NCI-H2196 (cell line): Measurements from ENCODE around the gene KPTN.

ENCODE experiments used
- DNase-seq: peaks from one replicate; lab custom pipeline; 2025; ENCODE audit not compliant: unreplicated experiment; lab: John Stamatoyannopoulos, UW

KPTN gene

DNA sequence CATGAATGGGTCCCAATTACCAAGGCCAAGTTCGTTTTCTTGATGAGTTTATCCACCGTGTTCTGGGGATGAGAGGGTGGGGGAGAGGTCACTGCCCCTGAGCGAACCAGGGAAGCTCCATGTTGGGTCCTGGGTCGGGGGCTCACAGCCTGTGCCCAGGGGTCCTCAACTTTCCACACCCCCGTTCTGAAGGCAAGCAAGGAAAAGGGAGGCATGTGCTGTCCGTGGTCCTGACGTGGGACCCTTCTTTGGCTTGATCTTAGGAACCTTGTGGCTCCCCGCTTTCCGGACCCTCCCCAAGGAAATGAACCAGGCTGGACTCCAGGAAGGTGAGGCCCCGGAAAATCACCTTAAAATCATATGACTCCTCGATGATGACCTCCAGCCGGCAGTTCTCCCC is 46.5 kb downstream of the KPTN start:
- DNase-seq, result no peak

DNA sequence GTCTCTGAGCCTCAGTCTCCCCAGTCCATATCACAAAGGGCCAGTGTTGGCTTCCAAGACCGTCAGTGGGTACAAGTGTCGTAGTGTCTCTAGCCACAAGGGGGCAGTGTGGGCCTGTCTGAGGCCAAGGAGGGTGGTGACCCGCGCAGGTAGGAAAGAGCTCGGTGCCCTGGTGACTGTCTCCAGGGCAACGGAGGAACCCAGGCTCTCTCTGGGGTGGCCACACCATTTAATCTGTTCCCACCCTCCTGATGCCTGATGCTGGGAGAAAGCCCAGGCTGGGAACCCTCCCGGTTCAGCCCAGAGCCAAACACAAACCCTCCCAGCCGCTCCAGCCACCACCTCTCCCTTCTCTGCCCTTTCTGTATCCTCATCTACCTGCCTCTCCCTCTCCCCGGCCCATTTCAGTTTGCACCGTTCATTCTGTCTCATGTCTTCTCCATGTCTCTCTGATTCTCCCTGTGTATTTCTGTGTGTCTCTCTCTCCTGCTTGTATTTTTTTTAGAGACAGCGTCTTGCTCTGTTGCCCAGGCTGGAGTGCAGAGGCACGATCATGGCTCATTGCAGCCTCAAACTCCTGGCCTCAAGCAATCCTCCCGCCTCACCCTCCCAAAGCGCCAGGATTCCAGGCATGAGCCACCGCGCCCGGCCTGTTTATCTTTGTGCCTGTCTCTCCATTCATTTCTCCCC is 47.2 kb downstream of the KPTN start:
- DNase-seq, result peak; percentile 93

DNA sequence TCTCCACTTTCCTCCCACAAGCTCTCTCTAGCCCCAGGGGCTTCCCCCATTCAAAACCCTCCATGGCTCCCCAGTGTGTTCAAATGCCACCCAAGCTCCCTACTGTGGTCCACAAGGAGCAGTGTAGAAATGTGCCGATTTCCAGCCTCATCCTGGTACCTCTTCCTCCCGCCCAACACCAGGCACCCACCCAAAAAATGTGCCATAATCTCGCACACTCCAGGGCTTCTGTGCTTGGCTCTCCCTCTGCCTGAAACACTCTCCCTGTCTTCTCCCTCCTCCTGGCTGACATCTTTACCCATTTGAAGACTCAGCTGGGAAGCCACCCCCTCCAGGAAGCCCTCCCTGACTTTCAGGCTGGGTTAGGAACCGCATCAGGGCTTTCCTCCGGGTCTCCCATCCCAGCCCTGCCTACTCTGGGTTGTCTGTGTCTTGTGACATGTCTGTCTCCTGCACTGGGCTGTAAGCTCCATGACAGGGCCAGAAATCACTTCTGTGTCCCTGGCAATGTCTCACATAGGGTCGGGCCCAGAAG is 48.1 kb downstream of the KPTN start:
- no peak for DNase-seq

DNA sequence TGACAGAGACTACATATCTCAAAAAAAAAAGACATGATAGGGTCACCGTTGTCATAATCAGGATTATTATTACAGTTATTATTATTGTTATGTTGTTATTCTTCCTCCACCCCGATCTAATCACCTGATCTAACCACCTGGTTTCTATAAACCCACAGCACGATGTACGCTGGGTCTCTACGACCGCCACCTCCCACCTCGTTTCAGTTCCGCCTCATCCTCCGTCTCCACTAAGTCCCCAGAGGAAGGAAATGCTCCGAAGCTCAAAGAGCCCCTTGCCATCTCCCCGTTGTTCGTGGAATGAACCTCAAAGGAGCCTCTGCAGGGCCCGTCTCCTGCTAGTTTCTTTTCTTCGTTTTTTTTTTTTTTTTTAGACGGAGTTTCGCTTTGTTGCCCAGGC is 48.8 kb downstream of the KPTN start:
- DNase-seq, result no peak

DNA sequence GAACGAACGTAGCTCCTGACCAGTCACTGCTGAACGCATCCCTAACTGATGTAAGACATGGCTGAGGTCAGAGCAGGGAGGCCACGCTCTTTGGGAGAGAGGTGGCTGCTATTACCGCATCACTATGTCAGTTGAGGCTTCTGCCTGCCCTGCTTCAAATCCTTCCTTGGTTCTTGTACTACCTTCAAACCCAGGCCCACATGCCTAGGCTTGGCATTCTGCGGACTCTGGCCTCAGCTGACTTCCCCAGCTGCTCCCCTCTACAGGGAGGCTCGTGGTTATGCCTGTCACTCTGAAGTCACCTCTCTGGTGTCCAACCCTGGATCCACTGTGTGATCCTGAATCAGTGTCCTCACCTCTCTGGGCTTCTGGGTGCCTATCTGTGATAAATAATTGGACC is 49.9 kb downstream of the KPTN start:
- DNase-seq, result no peak

DNA sequence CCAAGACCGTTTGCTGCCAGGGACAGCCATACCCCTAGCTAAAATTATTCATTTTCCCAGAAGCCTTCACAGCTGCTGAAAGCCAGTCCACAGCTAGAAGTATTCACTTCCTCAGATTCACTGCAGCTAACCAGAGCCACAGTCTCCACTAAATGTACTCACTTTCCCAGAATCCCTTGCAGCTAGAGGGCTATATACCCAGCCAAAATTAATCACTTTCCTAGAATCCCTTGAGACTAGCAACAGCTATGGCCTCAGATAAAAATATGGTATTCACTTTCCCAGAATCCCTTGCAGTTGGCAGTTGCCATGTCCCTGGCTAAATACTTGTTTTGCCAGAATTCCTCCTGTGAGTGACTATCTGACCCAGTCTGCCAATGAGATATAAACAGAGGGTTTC is 50.9 kb downstream of the KPTN start:
- DNase-seq, result no peak

DNA sequence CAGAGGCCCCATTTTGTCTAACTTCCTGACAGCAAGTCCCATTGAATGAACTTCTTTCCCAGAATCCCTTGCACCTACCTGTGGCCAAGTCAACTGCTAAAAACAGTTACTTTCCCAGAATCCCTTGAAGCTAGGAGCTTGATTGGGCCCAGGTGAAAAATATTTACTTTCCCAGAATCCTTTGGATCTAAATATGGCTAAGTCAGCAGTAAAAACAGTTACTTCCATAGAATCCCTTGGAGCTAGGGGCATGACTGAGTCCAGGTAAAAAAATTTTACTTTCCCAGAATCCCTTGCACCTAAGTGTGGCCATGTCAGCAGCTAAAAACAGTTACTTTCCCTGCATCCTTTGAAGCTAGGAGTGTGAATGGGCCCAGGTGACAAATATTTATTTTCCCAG is 51.5 kb downstream of the KPTN start:
- DNase-seq, result no peak

DNA sequence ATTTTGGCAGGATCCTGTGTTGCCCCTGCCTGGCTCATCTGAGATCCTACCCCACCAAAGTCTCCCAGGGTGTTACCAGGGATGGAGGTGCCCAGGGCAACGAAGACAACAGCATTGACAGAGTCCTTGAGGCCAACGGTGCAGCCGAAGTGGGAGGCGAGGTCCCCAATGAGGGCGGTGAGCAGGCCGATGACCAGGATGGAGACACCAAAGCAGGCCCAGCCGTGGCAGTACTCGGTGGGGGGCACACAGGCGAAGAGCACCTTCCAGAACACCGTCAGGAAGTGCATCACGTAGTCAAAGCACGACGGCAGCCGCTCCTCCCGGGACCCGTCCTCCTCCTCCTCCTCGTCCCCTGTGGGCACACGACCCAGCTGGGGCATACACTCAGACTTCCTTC is 51.9 kb downstream of the KPTN start:
- no peak for DNase-seq

DNA sequence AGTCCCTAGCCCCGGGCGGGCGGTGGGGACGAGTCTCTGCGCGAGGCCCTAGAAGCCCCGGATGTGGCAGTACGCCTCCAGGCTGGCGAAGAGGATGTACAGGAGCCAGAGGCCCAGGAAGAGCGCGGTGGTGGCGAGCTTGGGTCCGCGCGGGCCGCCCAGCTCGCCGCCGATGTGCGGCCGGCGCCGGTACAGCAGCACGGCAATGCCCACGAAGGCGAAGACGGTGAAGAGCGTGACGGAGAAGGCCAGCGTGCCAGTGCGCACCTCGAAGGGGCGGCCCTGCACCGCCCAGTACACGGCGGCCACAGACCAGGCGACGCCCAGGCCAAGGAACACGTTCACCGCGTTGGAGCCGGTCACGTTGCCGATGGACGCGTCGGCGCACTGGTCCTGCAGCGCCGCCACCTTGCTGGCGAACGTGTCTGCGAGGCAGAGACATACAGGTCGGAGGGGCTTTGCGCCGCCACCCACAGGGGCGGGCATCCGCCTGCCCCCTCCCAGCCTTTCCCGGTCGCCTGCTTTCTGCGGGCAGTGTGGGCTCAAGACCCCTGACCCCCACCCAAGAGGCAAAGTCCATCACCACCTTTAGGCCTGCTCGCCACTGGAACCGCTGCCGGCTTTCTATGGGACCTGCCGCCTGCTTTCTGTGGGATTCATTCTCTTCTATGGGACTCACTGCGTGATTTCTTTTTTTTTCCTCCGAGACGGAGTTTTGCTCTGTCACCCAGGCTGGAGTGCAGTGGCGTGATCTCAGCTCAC is 53.8 kb downstream of the KPTN start:
- DNase-seq, result no peak

DNA sequence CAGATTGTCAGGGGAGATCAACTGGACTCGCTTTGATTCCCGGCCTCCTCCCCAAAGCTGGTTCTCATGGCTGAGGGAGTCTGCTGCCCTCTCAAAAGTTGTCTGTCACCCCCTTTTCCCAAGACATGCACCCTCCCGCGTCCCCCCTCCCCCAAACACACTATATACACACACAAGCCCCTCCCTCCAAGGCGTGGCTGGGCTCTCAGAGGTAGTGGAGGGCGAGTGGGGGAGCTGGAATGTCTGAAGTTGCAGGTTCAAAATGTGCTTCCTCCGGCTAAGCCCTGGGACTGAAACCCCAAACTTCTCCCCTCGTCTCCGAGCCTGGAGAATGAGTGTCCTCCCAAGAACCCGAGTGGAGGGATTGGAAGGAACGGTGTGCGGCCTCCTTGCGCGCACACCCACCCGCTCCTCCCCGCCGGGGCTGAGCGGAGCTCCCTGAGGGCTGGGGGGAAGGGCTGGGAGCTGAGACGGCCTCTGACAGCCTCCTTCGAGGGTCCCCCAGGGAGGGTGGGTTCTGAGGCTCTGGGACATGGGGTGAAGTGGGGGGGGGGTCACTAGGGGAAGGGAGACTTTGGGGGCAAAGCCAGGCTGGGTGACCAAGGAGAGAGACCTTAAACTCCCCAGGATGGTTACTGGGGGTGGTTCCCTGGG is 54.8 kb downstream of the KPTN start:
- DNase-seq, result no peak

DNA sequence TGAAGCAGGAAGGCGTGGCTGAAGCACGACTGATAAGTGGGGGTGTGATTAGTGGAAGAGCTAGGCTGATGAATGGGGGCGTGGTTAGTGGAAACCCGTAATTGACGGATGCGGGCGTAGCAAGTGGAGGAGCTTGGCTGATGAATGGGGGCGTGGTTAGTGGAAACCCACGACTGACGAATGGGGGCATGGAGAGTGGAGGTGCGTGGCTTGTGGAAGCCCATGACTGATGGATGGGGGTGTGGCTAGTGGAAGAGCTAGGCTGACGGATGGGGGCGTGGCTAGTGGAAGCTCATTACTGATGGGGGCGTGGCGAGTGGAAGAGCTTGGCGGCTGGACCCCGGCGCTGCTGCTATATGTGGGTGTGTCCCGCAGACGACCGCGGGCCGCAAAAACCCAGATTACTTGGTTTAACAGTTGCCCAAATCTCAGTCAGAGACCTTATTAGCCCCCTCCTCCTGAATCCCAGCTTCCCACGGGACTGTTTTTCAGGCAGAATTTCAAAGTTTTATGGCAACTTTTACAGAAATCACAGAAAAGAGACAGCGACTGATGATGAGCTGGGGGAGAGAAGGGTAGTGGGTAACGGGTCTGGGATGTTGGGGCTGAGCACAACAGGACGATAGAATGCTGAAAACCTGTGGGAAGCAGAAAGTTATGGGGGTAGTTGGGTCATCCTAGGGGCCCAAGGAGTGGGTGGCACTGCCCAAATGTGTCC is 55.7 kb downstream of the KPTN start:
- peak; percentile 99 for DNase-seq

DNA sequence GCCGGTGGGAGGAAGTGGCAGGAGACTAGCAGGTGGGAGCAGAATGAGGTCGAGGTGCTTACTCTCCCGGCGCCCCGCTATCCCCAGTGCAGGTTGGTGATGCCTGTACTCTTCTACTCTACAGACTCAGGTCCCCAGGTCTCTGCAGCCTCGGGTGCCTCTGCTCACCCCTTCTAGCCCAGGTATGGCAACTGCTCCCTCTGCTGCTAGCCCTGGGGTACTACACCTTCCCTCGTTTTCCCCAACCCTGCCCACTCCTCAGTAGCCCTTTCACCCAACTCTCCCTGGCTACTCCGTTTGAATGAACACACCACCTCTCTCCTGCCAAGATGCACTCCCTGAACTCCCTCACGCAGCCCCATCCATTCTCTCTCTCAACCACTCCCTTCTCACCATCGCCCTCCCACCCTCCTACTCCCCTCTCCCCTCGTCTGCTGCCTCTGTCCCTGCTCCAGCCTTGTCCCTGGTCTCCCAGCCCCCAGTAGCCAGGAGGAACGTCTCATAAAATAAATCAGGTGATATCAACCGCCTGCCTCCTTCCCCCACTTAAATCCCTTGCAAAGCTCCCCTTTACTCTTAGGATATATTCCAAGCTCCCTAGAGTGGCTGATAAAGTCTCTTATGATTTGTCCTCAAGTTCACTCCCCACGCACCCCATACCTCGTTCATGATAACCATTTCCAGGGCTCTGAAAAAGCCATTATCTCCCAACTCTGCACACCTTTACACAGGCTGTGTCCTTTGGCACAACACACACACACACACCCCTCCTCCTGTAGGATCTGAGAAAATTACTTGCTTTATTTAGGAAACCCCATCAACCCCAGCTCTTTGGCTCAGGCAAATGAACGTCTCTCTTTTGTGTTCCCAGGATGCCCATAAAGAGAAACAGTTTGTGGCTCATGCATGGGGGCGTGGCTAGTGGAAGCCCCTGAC is 56.5 kb downstream of the KPTN start:
- DNase-seq, result peak; percentile 87
